GM12878 (cell line): ENCODE results near the gene FAM221A. TPM values are rescaled to one million over a fixed set of nuclear protein-coding genes. Genes with fewer than 3 reads are reported as not detected.

Experiments
- ATAC-seq: fragments of 200-7000 bp; cut with Tn5 transposase; 3 replicates; pipeline ENCODE4 v1.9.1; 2020; ENCODE audit warnings: mild to moderate bottlenecking, moderate library complexity
- BruUV-seq: library from RNA; stranded (reverse); fragments of 400-500 nt; replicated peaks from 2 replicates; lab custom pipeline; 2021; lab: Mats Ljungman, UMichigan
- CTCF ChIA-PET: fragments of 300-600 bp; sonication (Branson Sonifier 250); formaldehyde crosslinking; extraction: SDS; loops from one replicate; lab custom pipeline; 2021; ENCODE audit warnings: inconsistent platforms; lab: Yijun Ruan, JAX
- POLR2A ChIA-PET: fragments of 350-600 bp; formaldehyde crosslinking; extraction: SDS; loops from one replicate; lab custom pipeline; 2021; ENCODE audit warnings: inconsistent platforms; lab: Charles Lee
- RAD21 ChIA-PET: fragments of 300-600 bp; sonication (Branson Sonifier 250); formaldehyde crosslinking; loops from one replicate; lab custom pipeline; 2023; ENCODE audit warnings: antibody characterized with exemption; ENCODE audit not compliant: unreplicated experiment; lab: Charles Lee
- SMC1A ChIA-PET: fragments of 300-600 bp; sonication (Branson Sonifier 250); formaldehyde crosslinking; loops from one replicate; lab custom pipeline; 2023; ENCODE audit not compliant: unreplicated experiment, uncharacterized antibody; lab: Charles Lee
- DNase-seq: peaks from one replicate; pipeline ENCODE4 v3.0.0-alpha.2; 2011; ENCODE audit warnings: low read depth, low spot score
- FAIRE-seq: peaks from 3 replicates; lab custom pipeline; 2011; peaks lifted over from hg19 to GRCh38; lab: Jason Lieb, UNC
- H2AFZ ChIP-seq: 2 replicates; pipeline ENCODE4 v1.6.0; 2011; ENCODE audit warnings: low read depth, low read length, control low read depth; ENCODE audit not compliant: control insufficient read depth
- H3K27ac ChIP-seq: 2 replicates; pipeline ENCODE4 v1.5.1; 2011; ENCODE audit warnings: control low read depth; ENCODE audit not compliant: control insufficient read depth, insufficient read depth
- H3K27me3 ChIP-seq, 2 experiments: replicated peaks in 1 of 2; 2 replicates each; pipeline versions ENCODE4 v1.6.0 to v1.6.1; 2011; ENCODE audit warnings: low read length in 1 of 2; ENCODE audit not compliant: control insufficient read depth in 2 of 2, insufficient read depth in 2 of 2
- H3K36me3 ChIP-seq, 2 experiments: 2 replicates each; pipeline ENCODE4 v1.5.1; 2011; ENCODE audit warnings: low read length in 1 of 2; ENCODE audit not compliant: control insufficient read depth in 2 of 2, insufficient read depth in 2 of 2
- H3K4me1 ChIP-seq: 2 replicates; pipeline ENCODE4 v1.6.1; 2011; ENCODE audit warnings: mild to moderate bottlenecking, low read length, moderate library complexity, mixed read lengths; ENCODE audit not compliant: control insufficient read depth, insufficient read depth
- H3K4me2 ChIP-seq: 2 replicates; pipeline ENCODE4 v1.6.0; 2011; ENCODE audit warnings: control low read depth; ENCODE audit not compliant: control insufficient read depth, insufficient read depth
- H3K4me3 ChIP-seq: fragments of 200-600 bp; sonication (generic); 2 replicates; pipeline ENCODE4 v1.5.1; 2016
- H3K79me2 ChIP-seq: 2 replicates; pipeline ENCODE4 v1.6.0; 2011; ENCODE audit warnings: low read length; ENCODE audit not compliant: control insufficient read depth, insufficient read depth
- H3K9ac ChIP-seq: 2 replicates; pipeline ENCODE4 v1.8.0; 2011; ENCODE audit warnings: low read length, control low read depth, mixed read lengths; ENCODE audit not compliant: control insufficient read depth, insufficient read depth
- H3K9me3 ChIP-seq: replicated peaks from 3 replicates; pipeline ENCODE4 v1.5.1; 2011; ENCODE audit warnings: mild to moderate bottlenecking, low read length; ENCODE audit not compliant: control insufficient read depth, insufficient read depth
- H4K20me1 ChIP-seq: 2 replicates; pipeline ENCODE4 v1.6.0; 2011; ENCODE audit not compliant: control insufficient read depth, insufficient read depth
- E4F1 ChIP-seq: fragments of 450-650 bp; IDR thresholded peaks from 2 replicates; pipeline ENCODE4 v1.6.1; 2018; ENCODE audit warnings: borderline replicate concordance, mild to moderate bottlenecking; ENCODE audit not compliant: partially characterized antibody
- JUND ChIP-seq: IDR thresholded peaks from 2 replicates; pipeline ENCODE4 v1.6.1; 2012; ENCODE audit warnings: low read depth, mild to moderate bottlenecking, low read length, improper control_type of control experiment, moderate library complexity
- KLF5 ChIP-seq: fragments of 450-650 bp; IDR thresholded peaks from 2 replicates; pipeline ENCODE4 v1.6.1; 2014; ENCODE audit warnings: mild to moderate bottlenecking; ENCODE audit not compliant: partially characterized antibody
- SIX5 ChIP-seq: IDR thresholded peaks from 2 replicates; pipeline ENCODE4 v1.6.1; 2011; ENCODE audit warnings: mild to moderate bottlenecking, low read depth, low read length, moderate library complexity; ENCODE audit not compliant: severe bottlenecking
- SMC3 ChIP-seq: IDR thresholded peaks from 2 replicates; pipeline ENCODE4 v1.6.1; 2011; ENCODE audit warnings: low read length, improper control_type of control experiment, borderline replicate concordance
- USF2 ChIP-seq: IDR thresholded peaks from 2 replicates; pipeline ENCODE4 v1.6.1; 2011; ENCODE audit warnings: low read depth, low read length, improper control_type of control experiment, borderline replicate concordance
- ZNF592 ChIP-seq: fragments of 450-650 bp; IDR thresholded peaks from 2 replicates; pipeline ENCODE4 v1.6.1; 2017; ENCODE audit warnings: mild to moderate bottlenecking, moderate library complexity
- WGBS: methylation state at CpG from one replicate; pipeline ENCODE4 v1.1.6; 2016; ENCODE audit warnings: low lambda C conversion rate; ENCODE audit not compliant: insufficient replicate concordance, insufficient coverage; ENCODE audit errors: missing lambda C conversion rate; 5-methylcytosine and 5-hydroxymethylcytosine counted together
- in situ Hi-C: fragments of 300-500 bp; cut with MboI; formaldehyde crosslinking; loops from 9 replicates; pipeline ENCODE4 v1.14.3; 2018; ENCODE audit warnings: mixed read lengths
- intact Hi-C: fragments of 100-400 bp; cut with micrococcal nuclease; formaldehyde crosslinking; loops from one replicate; pipeline ENCODE4 v1.14.2; 2022; ENCODE audit not compliant: unreplicated experiment
- polyA plus RNA-seq, 11 experiments: library from polyadenylated mRNA; depleted of rRNA in 4 of 11; unstranded in 6 of 11; stranded (reverse) in 5 of 11; fragments of >200 nt; fragmentation: Nextera tagmentation in 4 of 11; fragmentation: Illumina TruSeq in 1 of 11; extraction: Ambion mirVana in 4 of 11; extraction: Trizol in 1 of 11; gene quantifications; 1 replicate in 1 of 11; 2 replicates in 10 of 11; pipeline versions ENCODE4 v1.2.1 to v1.2.3, GENCODE V29; 2011 to 2016; ENCODE audit warnings: inconsistent platforms in 2 of 11, missing spikeins in 2 of 11, low read depth in 1 of 11
- total RNA-seq, 4 experiments: library from RNA; depleted of rRNA in 3 of 4; stranded (reverse); fragments of >200 nt in 3 of 4; fragmentation: Illumina TruSeq in 1 of 4; extraction: Trizol in 1 of 4; gene quantifications; 2 replicates each; pipeline versions ENCODE4 v1.2.1 to v1.2.3, GENCODE V29; 2013 to 2021

Gene FAM221A
- total and polyA plus RNA-seq, 10 of the 15 experiments (the other 5 are each of a cell fraction or from before 2014, with no cell fraction given), result 6.3 to 16.7 (median 9.7) TPM

- ATAC-seq, result no peak
- ChIA-PET CTCF (no interaction called here), RAD21 (no interaction called here), SMC1A (no interaction called here), POLR2A (no interaction called here)
- FAIRE-seq, result no peak
- no peak for DNase-seq
- Histone ChIP-seq H3K27me3 (no peaks in the 10 kb centered on the region), H3K36me3 (no peaks in the 10 kb centered on the region), H2AFZ (no peak overlapping the region), H3K27ac (no peak overlapping the region), H3K79me2 (no peaks in the 10 kb centered on the region), H4K20me1 (no peaks in the 10 kb centered on the region), H3K9me3 (no peaks in the 10 kb centered on the region; the same call in 1 of the 3 replicates), H3K4me1 (no peaks in the 10 kb centered on the region), H3K4me3 (no peak overlapping the region), H3K4me2 (no peak overlapping the region), H3K9ac (no peak overlapping the region)
- WGBS, result 19% methylated on average over 1 of the region's 1 CpG
- BruUV-seq, result no TSS peak
- TF ChIP-seq SMC3, result no peak
- no peak for TF ChIP-seq USF2
- TF ChIP-seq SIX5, result no peak
- TF ChIP-seq ZNF592, result no peak
- no peak for TF ChIP-seq E4F1
- TF ChIP-seq KLF5, result no peak
- no peak for TF ChIP-seq JUND
- in situ Hi-C loops (no loop called here), intact Hi-C loops (no loop called here)
These were observed 66.6 kb downstream of the FAM221A start for GRCh38 chr7:23746629-23747028.
